Measurements from ENCODE around the gene ABCB9.

GRCh38 chr12:122959566-122960192, 6.6 kb downstream of the ABCB9 start:
- TF ChIP-seq CTCF (IDR thresholded peaks at IDR 0.05; ENCODE audit: poor library complexity, severe bottlenecking) (no peak), EP300 (conservative IDR thresholded peaks at IDR 0.05; ENCODE audit: poor library complexity, severe bottlenecking) (no peak)
